Keratinocyte (primary cell): ENCODE data around the gene SMYD3. TPM values are rescaled to one million over a fixed set of nuclear protein-coding genes. Genes with fewer than 3 reads are reported as not detected.

Source experiments
- DNase-seq: peaks from one replicate; pipeline ENCODE4 v3.0.0-alpha.2; 2011; ENCODE audit warnings: low read depth, missing footprints, low spot score
- FAIRE-seq: peaks from 2 replicates; lab custom pipeline; 2011; peaks lifted over from hg19 to GRCh38; lab: Jason Lieb, UNC
- H2AFZ ChIP-seq: 2 replicates; pipeline ENCODE4 v1.6.0; 2012; ENCODE audit warnings: low read length, control low read depth, inconsistent platforms; ENCODE audit not compliant: control insufficient read depth
- H3K27ac ChIP-seq: 2 replicates; pipeline ENCODE4 v1.5.1; 2011; ENCODE audit warnings: low read length; ENCODE audit not compliant: control insufficient read depth, insufficient read depth
- H3K27me3 ChIP-seq: 3 replicates; pipeline ENCODE4 v1.6.0; 2011; ENCODE audit warnings: low read length; ENCODE audit not compliant: control insufficient read depth, insufficient read depth; ENCODE audit errors: extremely low read depth
- H3K36me3 ChIP-seq, 2 experiments: 2 replicates in 1 of 2; 3 replicates in 1 of 2; pipeline ENCODE4 v1.5.1; 2011; ENCODE audit warnings: low read length in 2 of 2, mild to moderate bottlenecking in 1 of 2; ENCODE audit not compliant: control insufficient read depth in 2 of 2, insufficient read depth in 2 of 2; ENCODE audit errors: extremely low read depth in 1 of 2
- H3K4me1 ChIP-seq: 3 replicates; pipeline ENCODE4 v1.5.1; 2011; ENCODE audit warnings: low read length; ENCODE audit not compliant: control insufficient read depth, insufficient read depth; ENCODE audit errors: extremely low read depth
- H3K4me2 ChIP-seq: 3 replicates; pipeline ENCODE4 v1.6.0; 2011; ENCODE audit warnings: low read depth, low read length; ENCODE audit not compliant: control insufficient read depth, insufficient read depth; ENCODE audit errors: extremely low read depth
- H3K4me3 ChIP-seq, 3 experiments: fragments of 200-600 bp in 1 of 3; sonication (generic) in 1 of 3; 2 replicates in 2 of 3; 3 replicates in 1 of 3; pipeline ENCODE4 v1.5.1; 2011 to 2016; ENCODE audit warnings: low read length in 3 of 3, mild to moderate bottlenecking in 3 of 3, control low read depth in 2 of 3, inconsistent platforms in 1 of 3, low read depth in 1 of 3, mixed read lengths in 1 of 3, mixed run types in 1 of 3, moderate library complexity in 1 of 3; ENCODE audit not compliant: control insufficient read depth in 2 of 3, insufficient read depth in 2 of 3; ENCODE audit errors: extremely low read depth in 1 of 3
- H3K79me2 ChIP-seq: 2 replicates; pipeline ENCODE4 v1.6.0; 2012; ENCODE audit warnings: low read length; ENCODE audit not compliant: control insufficient read depth, insufficient read depth
- H3K9ac ChIP-seq: 3 replicates; pipeline ENCODE4 v1.6.0; 2011; ENCODE audit warnings: low read length; ENCODE audit not compliant: control insufficient read depth, insufficient read depth; ENCODE audit errors: extremely low read depth
- H3K9me1 ChIP-seq: 3 replicates; pipeline ENCODE4 v1.6.0; 2011; ENCODE audit warnings: low read length; ENCODE audit not compliant: control insufficient read depth, insufficient read depth; ENCODE audit errors: extremely low read depth
- H3K9me3 ChIP-seq: 2 replicates; pipeline ENCODE4 v1.5.1; 2012; ENCODE audit warnings: low read depth, low read length; ENCODE audit not compliant: control insufficient read depth
- H4K20me1 ChIP-seq: 3 replicates; pipeline ENCODE4 v1.6.0; 2011; ENCODE audit warnings: low read length; ENCODE audit not compliant: control insufficient read depth, insufficient read depth; ENCODE audit errors: extremely low read depth
- EZH2 ChIP-seq: IDR thresholded peaks from one replicate; pipeline ENCODE4 v1.6.1; 2012; ENCODE audit warnings: inconsistent platforms, mild to moderate bottlenecking, low read length, moderate library complexity
- dilution Hi-C: fragments of 300-500 bp; cut with MboI; formaldehyde crosslinking; loops from one replicate; pipeline ENCODE4 v1.7.0; 2020; ENCODE audit warnings: low sequenced_read_pairs; ENCODE audit not compliant: extremely low pct_ligation_motif_present
- polyA plus RNA-seq, 5 experiments: library from polyadenylated mRNA; depleted of rRNA in 3 of 5; stranded (reverse) in 3 of 5; stranded (forward) in 1 of 5; unstranded in 1 of 5; fragments of >200 nt; gene quantifications; 1 replicate in 1 of 5; 2 replicates in 3 of 5; 3 replicates in 1 of 5; pipeline versions ENCODE4 v1.2.1 to v1.2.3, GENCODE V29; 2011 to 2012; ENCODE audit warnings: missing spikeins in 2 of 5, low read depth in 1 of 5, low replicate concordance in 1 of 5
- TF ChIP-seq, protein P1 (sequence below), 3 experiments: IDR thresholded peaks in 1 of 3; conservative IDR thresholded peaks in 1 of 3; optimal IDR thresholded peaks in 1 of 3; 2 replicates in 2 of 3; 3 replicates in 1 of 3; pipeline versions ENCODE3 to v1.5.1; 2011; ENCODE audit warnings: low read length in 3 of 3, mild to moderate bottlenecking in 3 of 3, moderate library complexity in 2 of 3, control low read depth in 1 of 3, inconsistent platforms in 1 of 3; ENCODE audit not compliant: insufficient read depth in 2 of 3; ENCODE audit errors: extremely low read depth in 1 of 3

Gene SMYD3
- polyA plus RNA-seq, 1 donor (not counting 4 experiments of a cell fraction or from before 2014, with no cell fraction given): 31.0 TPM

- H2AFZ ChIP-seq: no peak overlapping the region
- H3K36me3 ChIP-seq: no peaks in the 10 kb centered on the region
- no peak overlapping the region for H3K9ac ChIP-seq
- dilution Hi-C loops: no loop called here
- H3K4me2 ChIP-seq: no peak overlapping the region
- H4K20me1 ChIP-seq: no peaks in the 10 kb centered on the region
- H3K4me1 ChIP-seq: no peaks in the 10 kb centered on the region
- no peaks in the 10 kb centered on the region for H3K9me1 ChIP-seq
- H3K79me2 ChIP-seq: no peaks in the 10 kb centered on the region
- DNase-seq (no peak), FAIRE-seq (no peak)
- TF ChIP-seq, protein P1, sequence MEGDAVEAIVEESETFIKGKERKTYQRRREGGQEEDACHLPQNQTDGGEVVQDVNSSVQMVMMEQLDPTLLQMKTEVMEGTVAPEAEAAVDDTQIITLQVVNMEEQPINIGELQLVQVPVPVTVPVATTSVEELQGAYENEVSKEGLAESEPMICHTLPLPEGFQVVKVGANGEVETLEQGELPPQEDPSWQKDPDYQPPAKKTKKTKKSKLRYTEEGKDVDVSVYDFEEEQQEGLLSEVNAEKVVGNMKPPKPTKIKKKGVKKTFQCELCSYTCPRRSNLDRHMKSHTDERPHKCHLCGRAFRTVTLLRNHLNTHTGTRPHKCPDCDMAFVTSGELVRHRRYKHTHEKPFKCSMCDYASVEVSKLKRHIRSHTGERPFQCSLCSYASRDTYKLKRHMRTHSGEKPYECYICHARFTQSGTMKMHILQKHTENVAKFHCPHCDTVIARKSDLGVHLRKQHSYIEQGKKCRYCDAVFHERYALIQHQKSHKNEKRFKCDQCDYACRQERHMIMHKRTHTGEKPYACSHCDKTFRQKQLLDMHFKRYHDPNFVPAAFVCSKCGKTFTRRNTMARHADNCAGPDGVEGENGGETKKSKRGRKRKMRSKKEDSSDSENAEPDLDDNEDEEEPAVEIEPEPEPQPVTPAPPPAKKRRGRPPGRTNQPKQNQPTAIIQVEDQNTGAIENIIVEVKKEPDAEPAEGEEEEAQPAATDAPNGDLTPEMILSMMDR (optimal IDR thresholded peaks at IDR 0.05 in 1 of 3, IDR thresholded peaks at IDR 0.05 in 1 of 3, conservative IDR thresholded peaks at IDR 0.05 in 1 of 3; ENCODE audit: extremely low read depth in 1 of 3, insufficient read depth in 2 of 3, low read length in 3 of 3): no peak
- TF ChIP-seq EZH2: no peak
- no peaks in the 10 kb centered on the region for H3K9me3 ChIP-seq
- H3K27me3 ChIP-seq: no peaks in the 10 kb centered on the region
- no peak overlapping the region for H3K27ac ChIP-seq
- no peak overlapping the region for H3K4me3 ChIP-seq
Measured at GRCh38 chr1:246092136-246092535, 414.9 kb downstream of the SMYD3 start.

DNA sequence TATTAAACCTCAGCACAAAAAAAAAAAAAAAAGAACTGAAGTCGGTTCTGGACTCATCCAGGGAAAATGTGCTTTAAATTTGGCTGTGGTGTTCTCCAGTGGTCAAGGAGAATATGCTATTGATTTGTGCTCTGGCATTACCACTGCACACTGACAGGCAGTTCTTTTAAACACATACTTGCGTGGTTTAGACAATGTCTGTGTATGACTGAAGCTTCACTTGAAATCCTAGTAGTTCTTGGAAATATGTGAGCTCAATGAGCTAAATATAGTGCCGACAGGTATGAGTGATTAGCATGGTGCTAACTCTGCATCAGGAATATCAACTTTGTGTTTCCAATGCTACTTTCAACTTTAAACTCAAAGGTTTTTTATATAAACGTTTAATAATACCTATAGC is 415.6 kb downstream of the SMYD3 start:
- Histone ChIP-seq H3K4me3 (no peak overlapping the region), H3K9ac (no peak overlapping the region), H3K27ac (no peak overlapping the region), H2AFZ (no peak overlapping the region), H3K4me1 (no peaks in the 10 kb centered on the region), H3K36me3 (no peaks in the 10 kb centered on the region), H3K9me3 (no peaks in the 10 kb centered on the region), H3K4me2 (no peak overlapping the region), H4K20me1 (no peaks in the 10 kb centered on the region), H3K79me2 (no peaks in the 10 kb centered on the region), H3K9me1 (no peaks in the 10 kb centered on the region), H3K27me3 (no peaks in the 10 kb centered on the region)
- TF ChIP-seq, protein P1 (optimal IDR thresholded peaks at IDR 0.05 in 1 of 3, IDR thresholded peaks at IDR 0.05 in 1 of 3, conservative IDR thresholded peaks at IDR 0.05 in 1 of 3; ENCODE audit: extremely low read depth in 1 of 3, insufficient read depth in 2 of 3, low read length in 3 of 3): no peak
- no peak for TF ChIP-seq EZH2
- dilution Hi-C loops: no loop called here
- no peak for FAIRE-seq
- no peak for DNase-seq
